Heart left ventricle (tissue), 13 donors: Measurements from ENCODE around the gene ZFAND2B.

Source experiments
- CTCF ChIP-seq, 12 donors: fragments of 200-600 bp; sonication (generic) in 4 of 12; IDR thresholded peaks; one replicate each; pipeline versions ENCODE4 v1.5.0 to v1.8.0; 2018 to 2022; ENCODE audit warnings: antibody characterized with exemption in 12 of 12, mild to moderate bottlenecking in 5 of 12
- POLR2A ChIP-seq, 2 donors: fragments of 450-650 bp; IDR thresholded peaks; one replicate each; pipeline ENCODE4 v1.6.1; 2017; ENCODE audit warnings: antibody characterized with exemption in 2 of 2, mild to moderate bottlenecking in 2 of 2, moderate library complexity in 2 of 2
- donor health status: ischemic (EF 13 %, LVEDD 7.1; RV severe dilation, severe dysfunction).
- donor health status: DM: no; HTN: yes; CAD: no.
- donor health status: DM: no; HTN: no; CAD: no.
- donor health status: ischemic (EF 25% LVEDD 6.9; RV normal size, moderate dysfunction).
- donor health status: ischemic (EF 25% LVEDD 5.7; RV mildly dilated, moderate dysfunction).
- donor health status: ischemic (EF 35%, LVEDD 5.7; RV mildly dilated, moderate dysfunction).
- donor health status: nonischemic (EF 11% LVEDD 7.7; RV severe dilation, severe dysfunction).
- donor health status: DM: yes; HTN: yes; CAD: no.
- donor health status: PGD.
- donor health status: ischemic (EF 29% LVEDD 5.4; RV normal size, mild dysfunction).
- donor health status: nonischemic (EF 23%, LVEDD 6.1; RV moderate dilation, normal function).

- no peak for TF ChIP-seq CTCF (IDR thresholded peaks at IDR 0.05)
- TF ChIP-seq POLR2A (IDR thresholded peaks at IDR 0.05) = no peak
Observed at GRCh38 chr2:219244789-219245147, 38.2 kb downstream of the ZFAND2B start.
